Erythroblast (primary cell): ENCODE measurements around the gene SLC38A3.

Experiments used
- GATA1 ChIP-seq: IDR thresholded peaks from 2 replicates; pipeline ENCODE4 v1.6.1; 2011; ENCODE audit warnings: low read depth, mild to moderate bottlenecking, control low read depth, low read length, moderate library complexity
- POLR2A ChIP-seq: IDR thresholded peaks from 2 replicates; pipeline ENCODE4 v1.6.1; 2011; ENCODE audit warnings: mild to moderate bottlenecking, low read length

DNA sequence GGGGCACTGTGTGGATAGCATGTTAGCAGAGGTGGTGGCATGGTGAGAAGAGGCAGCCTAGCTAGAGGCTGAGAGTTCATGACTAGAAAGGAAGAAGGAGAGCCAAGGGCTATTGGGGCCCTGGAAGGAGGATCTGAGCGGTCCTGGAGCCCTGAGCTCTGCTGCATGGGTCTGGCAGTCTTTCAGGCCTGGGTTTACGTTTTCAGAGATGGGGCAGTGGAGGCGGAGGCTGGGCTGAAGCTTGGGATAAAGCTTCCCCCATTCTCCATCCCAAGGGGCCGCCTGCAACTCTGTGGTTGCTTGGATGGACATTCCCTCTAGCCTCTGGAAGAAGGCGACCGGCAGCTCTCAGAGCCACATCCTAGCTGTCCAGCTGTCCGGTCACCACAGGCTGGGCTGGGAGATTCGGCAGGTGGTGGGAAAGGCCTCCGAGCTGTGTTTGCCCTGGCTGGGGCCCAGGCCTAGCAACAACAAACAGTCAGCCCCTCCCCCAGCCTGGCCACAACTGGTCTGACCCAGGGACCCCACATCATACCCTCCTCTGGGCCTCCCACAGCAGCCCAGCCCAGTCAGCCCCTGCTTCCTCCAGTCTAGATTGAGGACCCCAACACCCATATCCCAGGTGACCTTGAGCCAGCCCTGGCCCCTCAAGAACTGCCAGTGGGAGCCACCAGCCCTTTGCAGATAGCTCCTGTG, 1.8 kb upstream of the SLC38A3 start:
- no peak for TF ChIP-seq POLR2A
- no peak for TF ChIP-seq GATA1
